K562 (cell line): Measurements from ENCODE around the gene UBXN11. TPM values are rescaled to one million over a fixed set of nuclear protein-coding genes. Genes with fewer than 3 reads are reported as not detected.

ENCODE experiments used
- BDP1 ChIP-seq: IDR thresholded peaks from 3 replicates; pipeline ENCODE4 v1.6.1; 2011; ENCODE audit not compliant: insufficient read length, insufficient read depth
- CBX2 ChIP-seq: fragments of 200-600 bp; sonication (generic); IDR thresholded peaks from one replicate; pipeline ENCODE4 v1.6.1; 2012; ENCODE audit warnings: mild to moderate bottlenecking, low read length, inconsistent platforms; ENCODE audit not compliant: insufficient read depth, poor library complexity, severe bottlenecking
- CREBBP ChIP-seq: IDR thresholded peaks from one replicate; pipeline ENCODE4 v1.6.1; 2012; ENCODE audit warnings: low read depth, mild to moderate bottlenecking, control low read depth, inconsistent platforms, low read length
- E2F3 ChIP-seq: fragments of 250-450 bp; sonication (Bioruptor Pico); IDR thresholded peaks from 2 replicates; pipeline ENCODE4 v1.4.0; 2020; ENCODE audit warnings: mild to moderate bottlenecking
- ERF ChIP-seq: fragments of 450-650 bp; formaldehyde crosslinking; IDR thresholded peaks from 2 replicates; pipeline ENCODE4 v1.4.0; 2020; ENCODE audit warnings: mild to moderate bottlenecking, mixed read lengths
- HDAC6 ChIP-seq: IDR thresholded peaks from 2 replicates; pipeline ENCODE4 v1.6.1; 2012; ENCODE audit warnings: low read depth, mild to moderate bottlenecking, control low read depth, inconsistent platforms, low read length, moderate library complexity
- HDAC8 ChIP-seq: fragments of 450-650 bp; IDR thresholded peaks from 2 replicates; pipeline ENCODE4 v1.6.1; 2016; ENCODE audit warnings: mild to moderate bottlenecking, missing genetic modification characterization, moderate library complexity, missing compliant biosample characterization
- HMGN3 ChIP-seq: IDR thresholded peaks from 2 replicates; pipeline ENCODE4 v1.6.1; 2011; ENCODE audit warnings: borderline replicate concordance, low read depth, mild to moderate bottlenecking, mixed read lengths, low read length; ENCODE audit not compliant: insufficient read length; ENCODE audit errors: extremely low read depth
- KDM2B ChIP-seq: fragments of 250-450 bp; sonication (Bioruptor Pico); IDR thresholded peaks from 2 replicates; pipeline ENCODE4 v1.8.0; 2021; ENCODE audit warnings: mild to moderate bottlenecking, moderate library complexity
- KLF6 ChIP-seq: fragments of 250-450 bp; sonication (Bioruptor Pico); IDR thresholded peaks from 2 replicates; pipeline ENCODE4 v1.4.0; 2020; ENCODE audit warnings: mild to moderate bottlenecking, moderate library complexity, borderline replicate concordance
- MIER1 ChIP-seq: fragments of 450-650 bp; IDR thresholded peaks from 2 replicates; pipeline ENCODE4 v1.6.1; 2016; ENCODE audit warnings: antibody characterized with exemption, mild to moderate bottlenecking, low read depth
- MTA1 ChIP-seq: fragments of 450-650 bp; IDR thresholded peaks from 2 replicates; pipeline ENCODE4 v1.6.1; 2017; ENCODE audit warnings: borderline replicate concordance
- POLR2AphosphoS5 ChIP-seq: IDR thresholded peaks from 2 replicates; pipeline ENCODE4 v1.6.1; 2011; ENCODE audit warnings: mild to moderate bottlenecking, low read depth, low read length, moderate library complexity; ENCODE audit not compliant: control insufficient read depth, insufficient read depth
- PURB ChIP-seq: sonication (generic); formaldehyde crosslinking; IDR thresholded peaks from 2 replicates; pipeline ENCODE4 v1.9.0; 2021; ENCODE audit warnings: low read depth, mild to moderate bottlenecking, missing genetic modification reagents
- RAD51 ChIP-seq: fragments of 450-650 bp; IDR thresholded peaks from 2 replicates; pipeline ENCODE4 v1.7.1; 2016; ENCODE audit warnings: low read depth, mild to moderate bottlenecking, borderline replicate concordance
- SAP30 ChIP-seq: fragments of 200-600 bp; sonication (generic); IDR thresholded peaks from 2 replicates; pipeline ENCODE4 v1.6.1; 2012; ENCODE audit warnings: borderline replicate concordance, low read depth, mild to moderate bottlenecking, moderate library complexity, low read length, control low read depth, inconsistent platforms; ENCODE audit not compliant: insufficient read depth, poor library complexity, severe bottlenecking
- SIN3A ChIP-seq, 2 experiments: fragments of 150-350 bp in 1 of 2; IDR thresholded peaks; 2 replicates each; pipeline ENCODE4 v1.6.1; 2011 to 2016; ENCODE audit warnings: borderline replicate concordance in 2 of 2, low read depth in 2 of 2, low read length in 2 of 2, mild to moderate bottlenecking in 2 of 2, moderate library complexity in 2 of 2; ENCODE audit not compliant: control insufficient read depth in 1 of 2
- SNIP1 ChIP-seq: fragments of 450-650 bp; IDR thresholded peaks from 2 replicates; pipeline ENCODE4 v1.7.1; 2017; ENCODE audit warnings: low read depth, mild to moderate bottlenecking
- SNRNP70 ChIP-seq: fragments of 200-400 bp; formaldehyde crosslinking; optimal IDR thresholded peaks from 2 replicates; pipeline ENCODE3; 2017; ENCODE audit warnings: low read depth, low read length
- ZKSCAN8 ChIP-seq: fragments of 200-800 bp; sonication (Bioruptor generic); IDR thresholded peaks from 2 replicates; pipeline ENCODE4 v1.6.1; 2016; ENCODE audit warnings: missing genetic modification characterization, missing compliant biosample characterization
- ZNF121 ChIP-seq: sonication (generic); formaldehyde crosslinking; conservative IDR thresholded peaks from 2 replicates; pipeline ENCODE4 v1.8.0; 2022; ENCODE audit warnings: missing genetic modification reagents
- ZNF143 ChIP-seq: sonication (generic); formaldehyde crosslinking; IDR thresholded peaks from 2 replicates; pipeline ENCODE4 v1.9.0; 2022; ENCODE audit warnings: mild to moderate bottlenecking, missing genetic modification reagents
- ZNF764 ChIP-seq: fragments of 250-450 bp; sonication (Bioruptor Pico); IDR thresholded peaks from 2 replicates; pipeline ENCODE4 v1.4.0; 2020; ENCODE audit warnings: low read depth, mild to moderate bottlenecking, moderate library complexity
- polyA plus RNA-seq, 8 experiments: library from polyadenylated mRNA; depleted of rRNA in 4 of 8; stranded (reverse) in 5 of 8; unstranded in 3 of 8; fragments of >200 nt; fragmentation: Nextera tagmentation in 2 of 8; fragmentation: Illumina TruSeq in 1 of 8; extraction: Ambion mirVana in 2 of 8; extraction: Trizol in 1 of 8; gene quantifications; 2 replicates each; pipeline versions ENCODE4 v1.2.1 to v1.2.3, GENCODE V29; 2011 to 2014; ENCODE audit warnings: inconsistent platforms in 1 of 8, missing spikeins in 1 of 8
- total RNA-seq, 7 experiments: library from RNA; depleted of rRNA in 6 of 7; stranded (reverse); fragments of >200 nt in 6 of 7; fragmentation: Illumina TruSeq in 2 of 7; extraction: Trizol in 2 of 7; gene quantifications; 2 replicates each; pipeline versions ENCODE4 v1.2.1 to v1.2.3, GENCODE V29; 2011 to 2021; ENCODE audit warnings: low replicate concordance in 1 of 7
- TF ChIP-seq, protein P1 (sequence below): fragments of 450-650 bp; IDR thresholded peaks from 2 replicates; pipeline ENCODE4 v1.6.1; 2014; ENCODE audit warnings: low read depth, mild to moderate bottlenecking, moderate library complexity, borderline replicate concordance
- TF ChIP-seq, protein P2 (sequence below), 2 experiments: fragments of 200-800 bp in 1 of 2; sonication (Bioruptor generic) in 1 of 2; sonication (generic) in 1 of 2; formaldehyde crosslinking in 1 of 2; IDR thresholded peaks in 1 of 2; conservative IDR thresholded peaks in 1 of 2; 2 replicates each; pipeline versions ENCODE4 v1.5.0 to v1.6.1; 2016 to 2020; ENCODE audit warnings: missing compliant biosample characterization in 1 of 2, missing genetic modification characterization in 1 of 2, missing genetic modification reagents in 1 of 2

UBXN11 gene
- total and polyA plus RNA-seq, 9 of the 15 experiments (the other 6 are each of a cell fraction or from before 2014, with no cell fraction given): 0.48 to 34.3 (median 11.3) TPM

DNA sequence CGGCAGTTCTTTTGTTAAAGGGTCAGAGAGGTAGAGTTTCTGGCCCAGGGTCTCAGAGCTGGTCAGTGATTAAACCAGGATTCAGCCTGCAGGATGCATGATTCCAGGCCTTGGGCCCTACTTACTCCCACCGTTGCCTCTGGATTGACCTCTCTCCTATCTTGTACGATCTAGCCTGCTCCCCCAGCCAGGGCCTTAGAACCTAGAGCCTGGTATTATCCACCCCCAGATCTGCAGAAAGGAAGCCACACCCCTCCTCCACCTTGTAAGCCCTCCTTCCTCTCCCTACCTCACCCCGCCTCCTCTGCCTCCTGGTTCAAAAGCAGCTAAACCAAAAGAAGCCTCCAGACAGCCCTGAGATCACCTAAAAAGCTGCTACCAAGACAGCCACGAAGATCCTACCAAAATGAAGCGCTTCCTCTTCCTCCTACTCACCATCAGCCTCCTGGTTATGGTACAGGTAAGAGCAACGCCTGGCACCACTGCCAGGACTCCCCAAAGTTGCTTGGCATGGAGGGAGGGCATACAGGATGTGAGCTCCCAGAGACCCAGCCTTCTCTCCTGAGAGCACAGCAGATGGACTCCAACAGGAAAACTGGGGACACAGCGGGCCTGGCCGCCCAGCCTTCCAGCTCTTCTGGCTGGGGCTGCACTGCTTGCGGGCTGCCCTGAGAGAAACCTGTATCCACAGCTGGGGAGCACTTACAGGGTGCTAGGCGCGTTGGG, 11.3 kb upstream of the UBXN11 start, which contains the start of gene CD52 (continued):
- TF ChIP-seq, protein P1, sequence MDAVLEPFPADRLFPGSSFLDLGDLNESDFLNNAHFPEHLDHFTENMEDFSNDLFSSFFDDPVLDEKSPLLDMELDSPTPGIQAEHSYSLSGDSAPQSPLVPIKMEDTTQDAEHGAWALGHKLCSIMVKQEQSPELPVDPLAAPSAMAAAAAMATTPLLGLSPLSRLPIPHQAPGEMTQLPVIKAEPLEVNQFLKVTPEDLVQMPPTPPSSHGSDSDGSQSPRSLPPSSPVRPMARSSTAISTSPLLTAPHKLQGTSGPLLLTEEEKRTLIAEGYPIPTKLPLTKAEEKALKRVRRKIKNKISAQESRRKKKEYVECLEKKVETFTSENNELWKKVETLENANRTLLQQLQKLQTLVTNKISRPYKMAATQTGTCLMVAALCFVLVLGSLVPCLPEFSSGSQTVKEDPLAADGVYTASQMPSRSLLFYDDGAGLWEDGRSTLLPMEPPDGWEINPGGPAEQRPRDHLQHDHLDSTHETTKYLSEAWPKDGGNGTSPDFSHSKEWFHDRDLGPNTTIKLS: peak; percentile 23; the same call in 1 of the 2 replicates
- TF ChIP-seq CREBBP: no peak
- peak; percentile 74 for TF ChIP-seq MTA1
- 0 out of 2 replicates have a peak, but pooled peaks have one; percentile 37 for TF ChIP-seq ERF (CRISPR knock-in tag)
- TF ChIP-seq, protein P2, sequence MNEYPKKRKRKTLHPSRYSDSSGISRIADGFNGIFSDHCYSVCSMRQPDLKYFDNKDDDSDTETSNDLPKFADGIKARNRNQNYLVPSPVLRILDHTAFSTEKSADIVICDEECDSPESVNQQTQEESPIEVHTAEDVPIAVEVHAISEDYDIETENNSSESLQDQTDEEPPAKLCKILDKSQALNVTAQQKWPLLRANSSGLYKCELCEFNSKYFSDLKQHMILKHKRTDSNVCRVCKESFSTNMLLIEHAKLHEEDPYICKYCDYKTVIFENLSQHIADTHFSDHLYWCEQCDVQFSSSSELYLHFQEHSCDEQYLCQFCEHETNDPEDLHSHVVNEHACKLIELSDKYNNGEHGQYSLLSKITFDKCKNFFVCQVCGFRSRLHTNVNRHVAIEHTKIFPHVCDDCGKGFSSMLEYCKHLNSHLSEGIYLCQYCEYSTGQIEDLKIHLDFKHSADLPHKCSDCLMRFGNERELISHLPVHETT (CRISPR knock-in tag; conservative IDR thresholded peaks at IDR 0.05 in 1 of 2, IDR thresholded peaks at IDR 0.05 in 1 of 2): 0 out of 4 replicates have a peak, but pooled peaks of 1 of the 2 experiments have one; percentile 30
- no peak for TF ChIP-seq ZNF764 (CRISPR knock-in tag)
- peak; percentile 30; the same call in 1 of the 2 replicates for TF ChIP-seq E2F3 (CRISPR knock-in tag)
- TF ChIP-seq PURB (CRISPR knock-in tag): no peak
- no peak for TF ChIP-seq ZKSCAN8 (CRISPR knock-in tag)
- no peak for TF ChIP-seq ZNF143 (CRISPR knock-in tag)
- TF ChIP-seq KLF6 (CRISPR knock-in tag): no peak
- TF ChIP-seq ZNF121 (CRISPR knock-in tag): no peak
- no peak for TF ChIP-seq HDAC6
- TF ChIP-seq BDP1: no peak
- TF ChIP-seq SNRNP70: no peak
- TF ChIP-seq KDM2B (CRISPR knock-in tag): no peak
- no peak for TF ChIP-seq MIER1
- TF ChIP-seq RAD51: no peak
- TF ChIP-seq SAP30: no peak
- no peak for TF ChIP-seq HDAC8
- no peak for TF ChIP-seq HMGN3
- TF ChIP-seq SNIP1: no peak
- TF ChIP-seq CBX2: no peak
- TF ChIP-seq SIN3A (IDR thresholded peaks at IDR 0.05; ENCODE audit: borderline replicate concordance in 2 of 2, control insufficient read depth in 1 of 2, low read depth in 2 of 2, low read length in 2 of 2): no peak
- TF ChIP-seq POLR2AphosphoS5: no peak
